SK-N-SH treated with all-trans-retinoic acid at 6 μM for 48 hours (cell line): ENCODE measurements around the gene CEP192.

ENCODE experiments used
- ATAC-seq: fragments of 200-7000 bp; cut with Tn5 transposase; 3 replicates; pipeline ENCODE4 v1.9.1; 2020; ENCODE audit warnings: mild to moderate bottlenecking, moderate library complexity
- ARNTL ChIP-seq: fragments of 450-650 bp; formaldehyde crosslinking; IDR thresholded peaks from 2 replicates; pipeline ENCODE4 v1.5.0; 2020; ENCODE audit warnings: low read depth, mild to moderate bottlenecking, moderate library complexity, borderline replicate concordance
- BACH2 ChIP-seq: fragments of 250-450 bp; sonication (Bioruptor Pico); IDR thresholded peaks from 2 replicates; pipeline ENCODE4 v1.9.0; 2021; ENCODE audit warnings: mild to moderate bottlenecking, borderline replicate concordance
- CSDC2 ChIP-seq: fragments of 250-450 bp; sonication (Bioruptor Pico); IDR thresholded peaks from 2 replicates; pipeline ENCODE4 v1.5.0; 2020; ENCODE audit warnings: mild to moderate bottlenecking, moderate library complexity
- ESRRG ChIP-seq: fragments of 250-450 bp; sonication (Bioruptor Pico); IDR thresholded peaks from 2 replicates; pipeline ENCODE4 v1.6.1; 2021; ENCODE audit warnings: mild to moderate bottlenecking
- GLIS3 ChIP-seq: fragments of 250-450 bp; sonication (Bioruptor Pico); IDR thresholded peaks from 2 replicates; pipeline ENCODE4 v1.5.0; 2020; ENCODE audit warnings: mild to moderate bottlenecking, moderate library complexity
- ISL1 ChIP-seq: fragments of 250-450 bp; sonication (Bioruptor Pico); IDR thresholded peaks from 2 replicates; pipeline ENCODE4 v2.1.2; 2022; ENCODE audit warnings: mild to moderate bottlenecking, moderate library complexity
- RARB ChIP-seq: fragments of 250-450 bp; sonication (Bioruptor Pico); IDR thresholded peaks from 2 replicates; pipeline ENCODE4 v1.8.0; 2021; ENCODE audit warnings: mild to moderate bottlenecking, moderate library complexity
- SNAI2 ChIP-seq: fragments of 250-450 bp; sonication (Bioruptor Pico); IDR thresholded peaks from 2 replicates; pipeline ENCODE4 v1.5.0; 2020; ENCODE audit warnings: mild to moderate bottlenecking, moderate library complexity
- TOX ChIP-seq: fragments of 250-450 bp; sonication (Bioruptor Pico); IDR thresholded peaks from 2 replicates; pipeline ENCODE4 v1.8.0; 2021; ENCODE audit warnings: mild to moderate bottlenecking, moderate library complexity, borderline replicate concordance
- ZC3H10 ChIP-seq: fragments of 250-450 bp; sonication (Bioruptor Pico); IDR thresholded peaks from 2 replicates; pipeline ENCODE4 v1.5.1; 2021; ENCODE audit warnings: mild to moderate bottlenecking, moderate library complexity
- ZFP3 ChIP-seq: fragments of 250-450 bp; sonication (Bioruptor Pico); IDR thresholded peaks from 2 replicates; pipeline ENCODE4 v1.5.0; 2020; ENCODE audit warnings: mild to moderate bottlenecking, moderate library complexity
- ZNF565 ChIP-seq: fragments of 450-650 bp; formaldehyde crosslinking; conservative IDR thresholded peaks from 2 replicates; pipeline ENCODE4 v1.5.0; 2020; ENCODE audit warnings: low read depth, mild to moderate bottlenecking, moderate library complexity
- TF ChIP-seq, protein P1 (sequence below): fragments of 250-450 bp; sonication (Bioruptor Pico); IDR thresholded peaks from 2 replicates; pipeline ENCODE4 v1.5.0; 2020; ENCODE audit warnings: mild to moderate bottlenecking, moderate library complexity
- TF ChIP-seq, protein P2 (sequence below): fragments of 250-450 bp; sonication (Bioruptor Pico); IDR thresholded peaks from 2 replicates; pipeline ENCODE4 v1.5.1; 2020; ENCODE audit warnings: low read depth, mild to moderate bottlenecking, moderate library complexity
- TF ChIP-seq, protein P3 (sequence below): fragments of 250-450 bp; sonication (Bioruptor Pico); IDR thresholded peaks from 2 replicates; pipeline ENCODE4 v1.8.0; 2021; ENCODE audit warnings: low read depth, mild to moderate bottlenecking, moderate library complexity, borderline replicate concordance
- TF ChIP-seq, protein P4 (sequence below): fragments of 250-450 bp; sonication (Bioruptor Pico); IDR thresholded peaks from 2 replicates; pipeline ENCODE4 v1.8.0; 2020; ENCODE audit warnings: mild to moderate bottlenecking, moderate library complexity, borderline replicate concordance
- TF ChIP-seq, protein P5 (sequence below): fragments of 250-450 bp; sonication (Bioruptor Pico); IDR thresholded peaks from 2 replicates; pipeline ENCODE4 v1.5.1; 2021; ENCODE audit warnings: mild to moderate bottlenecking, moderate library complexity

The CEP192 gene

DNA sequence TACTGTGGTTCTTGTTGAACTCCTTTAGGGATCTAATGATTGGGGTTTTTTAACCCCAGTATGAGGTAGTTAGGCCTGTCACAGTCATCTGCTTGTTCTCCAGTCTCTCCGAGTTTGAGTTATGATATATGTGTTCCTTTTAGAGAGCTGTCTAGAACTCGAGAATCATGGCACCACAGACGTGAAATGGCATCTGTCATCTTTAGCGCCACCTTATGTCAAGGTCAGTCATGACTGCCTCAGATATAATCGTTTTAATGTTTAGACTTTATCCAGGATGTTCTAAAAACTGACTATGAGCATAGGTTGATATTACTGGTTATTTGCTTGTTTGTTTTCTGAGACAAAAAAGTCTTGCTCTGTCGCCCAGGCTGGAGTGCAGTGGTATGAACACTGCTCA, 112.2 kb downstream of the CEP192 start:
- no peak for TF ChIP-seq RARB
- TF ChIP-seq, protein P1, sequence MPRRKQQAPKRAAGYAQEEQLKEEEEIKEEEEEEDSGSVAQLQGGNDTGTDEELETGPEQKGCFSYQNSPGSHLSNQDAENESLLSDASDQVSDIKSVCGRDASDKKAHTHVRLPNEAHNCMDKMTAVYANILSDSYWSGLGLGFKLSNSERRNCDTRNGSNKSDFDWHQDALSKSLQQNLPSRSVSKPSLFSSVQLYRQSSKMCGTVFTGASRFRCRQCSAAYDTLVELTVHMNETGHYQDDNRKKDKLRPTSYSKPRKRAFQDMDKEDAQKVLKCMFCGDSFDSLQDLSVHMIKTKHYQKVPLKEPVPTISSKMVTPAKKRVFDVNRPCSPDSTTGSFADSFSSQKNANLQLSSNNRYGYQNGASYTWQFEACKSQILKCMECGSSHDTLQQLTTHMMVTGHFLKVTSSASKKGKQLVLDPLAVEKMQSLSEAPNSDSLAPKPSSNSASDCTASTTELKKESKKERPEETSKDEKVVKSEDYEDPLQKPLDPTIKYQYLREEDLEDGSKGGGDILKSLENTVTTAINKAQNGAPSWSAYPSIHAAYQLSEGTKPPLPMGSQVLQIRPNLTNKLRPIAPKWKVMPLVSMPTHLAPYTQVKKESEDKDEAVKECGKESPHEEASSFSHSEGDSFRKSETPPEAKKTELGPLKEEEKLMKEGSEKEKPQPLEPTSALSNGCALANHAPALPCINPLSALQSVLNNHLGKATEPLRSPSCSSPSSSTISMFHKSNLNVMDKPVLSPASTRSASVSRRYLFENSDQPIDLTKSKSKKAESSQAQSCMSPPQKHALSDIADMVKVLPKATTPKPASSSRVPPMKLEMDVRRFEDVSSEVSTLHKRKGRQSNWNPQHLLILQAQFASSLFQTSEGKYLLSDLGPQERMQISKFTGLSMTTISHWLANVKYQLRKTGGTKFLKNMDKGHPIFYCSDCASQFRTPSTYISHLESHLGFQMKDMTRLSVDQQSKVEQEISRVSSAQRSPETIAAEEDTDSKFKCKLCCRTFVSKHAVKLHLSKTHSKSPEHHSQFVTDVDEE (CRISPR knock-in tag), result no peak
- no peak for TF ChIP-seq GLIS3 (CRISPR knock-in tag)
- no peak for TF ChIP-seq ISL1
- no peak for TF ChIP-seq SNAI2 (CRISPR knock-in tag)
- no peak for TF ChIP-seq ZNF565 (CRISPR knock-in tag)
- no peak for TF ChIP-seq ARNTL (CRISPR knock-in tag)
- TF ChIP-seq ESRRG (CRISPR knock-in tag), result no peak
- TF ChIP-seq, protein P2, sequence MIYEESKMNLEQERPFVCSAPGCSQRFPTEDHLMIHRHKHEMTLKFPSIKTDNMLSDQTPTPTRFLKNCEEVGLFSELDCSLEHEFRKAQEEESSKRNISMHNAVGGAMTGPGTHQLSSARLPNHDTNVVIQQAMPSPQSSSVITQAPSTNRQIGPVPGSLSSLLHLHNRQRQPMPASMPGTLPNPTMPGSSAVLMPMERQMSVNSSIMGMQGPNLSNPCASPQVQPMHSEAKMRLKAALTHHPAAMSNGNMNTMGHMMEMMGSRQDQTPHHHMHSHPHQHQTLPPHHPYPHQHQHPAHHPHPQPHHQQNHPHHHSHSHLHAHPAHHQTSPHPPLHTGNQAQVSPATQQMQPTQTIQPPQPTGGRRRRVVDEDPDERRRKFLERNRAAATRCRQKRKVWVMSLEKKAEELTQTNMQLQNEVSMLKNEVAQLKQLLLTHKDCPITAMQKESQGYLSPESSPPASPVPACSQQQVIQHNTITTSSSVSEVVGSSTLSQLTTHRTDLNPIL (CRISPR knock-in tag), result no peak
- TF ChIP-seq, protein P3, sequence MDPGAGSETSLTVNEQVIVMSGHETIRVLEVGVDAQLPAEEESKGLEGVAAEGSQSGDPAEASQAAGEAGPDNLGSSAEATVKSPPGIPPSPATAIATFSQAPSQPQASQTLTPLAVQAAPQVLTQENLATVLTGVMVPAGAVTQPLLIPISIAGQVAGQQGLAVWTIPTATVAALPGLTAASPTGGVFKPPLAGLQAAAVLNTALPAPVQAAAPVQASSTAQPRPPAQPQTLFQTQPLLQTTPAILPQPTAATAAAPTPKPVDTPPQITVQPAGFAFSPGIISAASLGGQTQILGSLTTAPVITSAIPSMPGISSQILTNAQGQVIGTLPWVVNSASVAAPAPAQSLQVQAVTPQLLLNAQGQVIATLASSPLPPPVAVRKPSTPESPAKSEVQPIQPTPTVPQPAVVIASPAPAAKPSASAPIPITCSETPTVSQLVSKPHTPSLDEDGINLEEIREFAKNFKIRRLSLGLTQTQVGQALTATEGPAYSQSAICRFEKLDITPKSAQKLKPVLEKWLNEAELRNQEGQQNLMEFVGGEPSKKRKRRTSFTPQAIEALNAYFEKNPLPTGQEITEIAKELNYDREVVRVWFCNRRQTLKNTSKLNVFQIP (CRISPR knock-in tag), result no peak
- no peak for ATAC-seq

DNA sequence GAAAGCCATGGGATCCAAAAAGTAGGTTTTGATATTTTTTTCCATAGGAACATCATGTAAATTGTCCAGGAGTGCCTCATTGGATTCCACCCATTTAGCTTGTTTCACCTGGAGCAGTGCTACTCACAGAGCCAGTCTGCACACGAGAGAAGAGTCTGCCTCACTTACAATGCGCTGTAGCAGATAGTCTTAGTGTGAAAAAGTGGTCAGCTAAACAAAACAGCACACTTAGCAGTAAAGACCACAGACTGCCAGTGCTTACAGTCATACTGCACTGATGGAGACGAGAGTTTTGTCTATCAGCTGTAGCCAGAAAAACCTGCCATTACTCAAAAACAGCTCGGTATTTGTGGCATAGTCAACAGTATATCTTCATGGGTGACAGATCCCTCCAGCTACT, 113.9 kb downstream of the CEP192 start:
- TF ChIP-seq RARB (no peak), ISL1 (no peak), ESRRG (CRISPR knock-in tag) (no peak), ZC3H10 (no peak)
- TF ChIP-seq, protein P4, sequence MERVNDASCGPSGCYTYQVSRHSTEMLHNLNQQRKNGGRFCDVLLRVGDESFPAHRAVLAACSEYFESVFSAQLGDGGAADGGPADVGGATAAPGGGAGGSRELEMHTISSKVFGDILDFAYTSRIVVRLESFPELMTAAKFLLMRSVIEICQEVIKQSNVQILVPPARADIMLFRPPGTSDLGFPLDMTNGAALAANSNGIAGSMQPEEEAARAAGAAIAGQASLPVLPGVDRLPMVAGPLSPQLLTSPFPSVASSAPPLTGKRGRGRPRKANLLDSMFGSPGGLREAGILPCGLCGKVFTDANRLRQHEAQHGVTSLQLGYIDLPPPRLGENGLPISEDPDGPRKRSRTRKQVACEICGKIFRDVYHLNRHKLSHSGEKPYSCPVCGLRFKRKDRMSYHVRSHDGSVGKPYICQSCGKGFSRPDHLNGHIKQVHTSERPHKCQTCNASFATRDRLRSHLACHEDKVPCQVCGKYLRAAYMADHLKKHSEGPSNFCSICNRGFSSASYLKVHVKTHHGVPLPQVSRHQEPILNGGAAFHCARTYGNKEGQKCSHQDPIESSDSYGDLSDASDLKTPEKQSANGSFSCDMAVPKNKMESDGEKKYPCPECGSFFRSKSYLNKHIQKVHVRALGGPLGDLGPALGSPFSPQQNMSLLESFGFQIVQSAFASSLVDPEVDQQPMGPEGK (CRISPR knock-in tag), result no peak
- TF ChIP-seq, protein P1 (CRISPR knock-in tag), result no peak
- no peak for ATAC-seq

DNA sequence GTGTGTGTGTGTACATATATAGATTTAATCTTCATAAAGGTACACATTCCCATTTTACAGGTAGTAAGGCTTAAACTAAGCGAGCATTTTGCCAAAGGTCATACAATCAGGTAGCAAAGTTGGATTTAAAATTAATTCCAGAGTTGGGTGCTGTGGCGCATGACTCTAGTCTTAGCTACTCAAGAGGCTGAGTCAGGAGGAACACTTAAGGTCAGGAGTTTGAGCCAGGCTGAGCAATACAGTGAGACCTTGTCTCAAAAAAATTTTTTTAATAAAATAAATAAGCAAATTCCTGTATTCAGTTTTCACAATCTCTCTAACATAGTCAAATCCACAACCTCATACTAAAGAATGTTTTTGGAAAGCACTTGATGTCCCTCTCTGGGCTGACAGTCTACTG, 115.9 kb downstream of the CEP192 start:
- ATAC-seq, result no peak
- TF ChIP-seq, protein P4 (CRISPR knock-in tag), result no peak
- TF ChIP-seq SNAI2 (CRISPR knock-in tag), result no peak
- TF ChIP-seq TOX (CRISPR knock-in tag), result no peak
- no peak for TF ChIP-seq ISL1
- TF ChIP-seq CSDC2, result no peak
- TF ChIP-seq, protein P5, sequence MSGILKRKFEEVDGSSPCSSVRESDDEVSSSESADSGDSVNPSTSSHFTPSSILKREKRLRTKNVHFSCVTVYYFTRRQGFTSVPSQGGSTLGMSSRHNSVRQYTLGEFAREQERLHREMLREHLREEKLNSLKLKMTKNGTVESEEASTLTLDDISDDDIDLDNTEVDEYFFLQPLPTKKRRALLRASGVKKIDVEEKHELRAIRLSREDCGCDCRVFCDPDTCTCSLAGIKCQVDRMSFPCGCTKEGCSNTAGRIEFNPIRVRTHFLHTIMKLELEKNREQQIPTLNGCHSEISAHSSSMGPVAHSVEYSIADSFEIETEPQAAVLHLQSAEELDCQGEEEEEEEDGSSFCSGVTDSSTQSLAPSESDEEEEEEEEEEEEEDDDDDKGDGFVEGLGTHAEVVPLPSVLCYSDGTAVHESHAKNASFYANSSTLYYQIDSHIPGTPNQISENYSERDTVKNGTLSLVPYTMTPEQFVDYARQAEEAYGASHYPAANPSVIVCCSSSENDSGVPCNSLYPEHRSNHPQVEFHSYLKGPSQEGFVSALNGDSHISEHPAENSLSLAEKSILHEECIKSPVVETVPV, result no peak
- TF ChIP-seq ZFP3 (CRISPR knock-in tag), result no peak
- TF ChIP-seq BACH2, result no peak
- no peak for TF ChIP-seq GLIS3 (CRISPR knock-in tag)
- TF ChIP-seq, protein P3 (CRISPR knock-in tag), result no peak
- TF ChIP-seq ARNTL (CRISPR knock-in tag), result no peak
- TF ChIP-seq, protein P2 (CRISPR knock-in tag), result no peak
